Caco-2 (cell line): ENCODE measurements around the gene ZFR2. TPM values are rescaled to one million over a fixed set of nuclear protein-coding genes. Genes with fewer than 3 reads are reported as not detected.

ENCODE experiments used
- BruUV-seq: library from RNA; stranded (reverse); fragments of 400-500 nt; replicated peaks from 2 replicates; lab custom pipeline; 2021; lab: Mats Ljungman, UMichigan
- CTCF ChIA-PET: fragments of 300-600 bp; sonication (Branson Sonifier 250); formaldehyde crosslinking; loops from one replicate; lab custom pipeline; 2022; ENCODE audit warnings: antibody characterized with exemption; lab: Charles Lee
- POLR2A ChIA-PET: fragments of 300-600 bp; sonication (Branson Sonifier 250); formaldehyde crosslinking; loops from one replicate; lab custom pipeline; 2022; ENCODE audit warnings: antibody characterized with exemption; lab: Charles Lee
- DNase-seq, 2 experiments: peaks; one replicate each; pipeline versions ENCODE4 v3.0.0 to v3.0.0-alpha.2; 2020 to 2022
- H3K27me3 ChIP-seq: replicated peaks from 2 replicates; pipeline ENCODE4 v1.6.0; 2011; ENCODE audit warnings: low read length; ENCODE audit not compliant: control insufficient read depth, insufficient read depth
- H3K36me3 ChIP-seq: 2 replicates; pipeline ENCODE4 v1.5.1; 2011; ENCODE audit warnings: low read length; ENCODE audit not compliant: control insufficient read depth, insufficient read depth
- H3K4me1 ChIP-seq: fragments of 250-450 bp; sonication (Bioruptor Pico); 2 replicates; pipeline ENCODE4 v1.5.1; 2020; ENCODE audit warnings: mild to moderate bottlenecking
- H3K4me3 ChIP-seq: 2 replicates; pipeline ENCODE4 v1.5.1; 2011; ENCODE audit warnings: low read depth, mild to moderate bottlenecking, control low read depth, low read length
- H3K9me3 ChIP-seq: fragments of 250-450 bp; sonication (Bioruptor Pico); 2 replicates; pipeline ENCODE4 v1.5.1; 2020; ENCODE audit warnings: mild to moderate bottlenecking, moderate library complexity
- H3K27ac Mint-ChIP-seq: one replicate; pipeline ENCODE4 v1.8.0; 2022; ENCODE audit warnings: mixed read lengths; ENCODE audit not compliant: unreplicated experiment
- H3K27me3 Mint-ChIP-seq: one replicate; pipeline ENCODE4 v1.8.0; 2022; ENCODE audit warnings: mixed read lengths; ENCODE audit not compliant: insufficient read depth, unreplicated experiment
- H3K36me3 Mint-ChIP-seq: one replicate; pipeline ENCODE4 v1.8.0; 2022; ENCODE audit warnings: mild to moderate bottlenecking, mixed read lengths; ENCODE audit not compliant: insufficient read depth, unreplicated experiment
- H3K4me1 Mint-ChIP-seq: one replicate; pipeline ENCODE4 v1.8.0; 2022; ENCODE audit warnings: low read depth, mixed read lengths; ENCODE audit not compliant: unreplicated experiment
- H3K4me3 Mint-ChIP-seq: one replicate; pipeline ENCODE4 v1.8.0; 2022; ENCODE audit warnings: mild to moderate bottlenecking, moderate library complexity, mixed read lengths; ENCODE audit not compliant: unreplicated experiment
- H3K9me3 Mint-ChIP-seq: one replicate; pipeline ENCODE4 v1.8.0; 2022; ENCODE audit warnings: mixed read lengths; ENCODE audit not compliant: unreplicated experiment
- CTCF ChIP-seq, 2 experiments: fragments of 200-600 bp in 1 of 2; IDR thresholded peaks; 1 replicate in 1 of 2; 2 replicates in 1 of 2; pipeline versions ENCODE4 v1.5.1 to v1.8.0; 2011 to 2022; ENCODE audit warnings: antibody characterized with exemption in 1 of 2, control low read depth in 1 of 2, inconsistent platforms in 1 of 2, low read depth in 1 of 2, low read length in 1 of 2, mild to moderate bottlenecking in 1 of 2, moderate library complexity in 1 of 2; ENCODE audit not compliant: insufficient read depth in 1 of 2, severe bottlenecking in 1 of 2, unreplicated experiment in 1 of 2
- intact Hi-C: fragments of 100-400 bp; cut with micrococcal nuclease; formaldehyde crosslinking; loops from one replicate; pipeline ENCODE4 v1.10.0; 2022; ENCODE audit not compliant: unreplicated experiment
- total RNA-seq: library from RNA; stranded (reverse); gene quantifications from 2 replicates; pipeline ENCODE4 v1.2.3, GENCODE V29; 2022

ZFR2 gene
- total RNA-seq, 1 experiment from 2014 or later = not detected

DNA sequence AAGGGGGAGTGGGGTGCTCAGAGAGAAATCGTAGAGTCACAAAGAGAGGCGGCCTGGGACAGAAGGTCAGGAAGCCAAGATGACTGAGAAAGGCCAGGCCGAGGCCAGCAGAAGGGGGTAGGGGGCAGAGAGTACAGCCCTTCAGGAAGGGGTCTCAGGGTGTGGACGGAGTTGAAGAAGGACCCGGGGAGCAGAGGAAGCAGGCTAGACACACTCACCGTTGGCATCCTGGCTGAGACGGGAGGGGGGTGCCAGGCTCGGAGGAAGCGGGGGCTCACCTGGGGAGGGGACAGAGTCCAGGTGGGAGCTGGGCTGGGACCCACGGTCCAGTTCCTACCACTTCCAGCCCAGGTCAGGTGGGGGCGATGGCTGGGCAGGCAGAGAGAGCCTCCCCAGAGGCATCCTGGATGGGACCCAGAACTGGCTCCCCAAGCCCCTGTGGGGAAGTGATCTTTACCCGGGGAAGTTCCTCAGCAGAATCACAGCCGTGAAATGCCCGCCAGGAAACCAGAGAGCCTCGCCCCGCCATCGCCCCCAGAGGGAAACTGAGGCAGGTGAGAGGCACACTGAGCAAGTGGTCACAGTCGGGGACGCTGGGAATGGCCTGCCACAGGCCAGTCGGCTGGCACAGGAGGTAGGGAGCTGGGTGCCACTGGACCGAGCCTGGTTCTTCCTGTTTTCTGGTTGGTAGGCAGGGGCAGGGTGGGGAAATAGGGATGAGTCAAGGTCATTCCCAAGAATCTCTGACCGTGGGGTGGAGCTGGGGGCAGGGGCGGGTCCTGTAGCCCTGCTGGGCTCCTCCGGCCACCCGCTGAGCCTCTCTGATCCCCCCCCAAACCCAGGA is 84.0 kb downstream of the ZFR2 start:
- Mint-ChIP-seq H3K36me3 (no peaks in the 10 kb centered on the region), H3K27me3 (no peaks in the 10 kb centered on the region), H3K9me3 (peaks cover 11% of the 10 kb centered on the region), H3K4me1 (no peaks in the 10 kb centered on the region), H3K4me3 (peak overlapping the region; percentile 9), H3K27ac (no peak overlapping the region)
- H3K27me3 ChIP-seq = no peaks in the 10 kb centered on the region
- H3K4me3 ChIP-seq = no peak overlapping the region
- no peaks in the 10 kb centered on the region for H3K4me1 ChIP-seq
- no TSS peak for BruUV-seq
- ChIA-PET CTCF (no interaction called here), POLR2A (no interaction called here)
- DNase-seq = no peak
- no peaks in the 10 kb centered on the region for H3K36me3 ChIP-seq
- no peak for TF ChIP-seq CTCF (IDR thresholded peaks at IDR 0.05; ENCODE audit: insufficient read depth in 1 of 2, low read depth in 1 of 2, low read length in 1 of 2, severe bottlenecking in 1 of 2, unreplicated experiment in 1 of 2)
- peaks cover 19% of the 10 kb centered on the region; the same call in 1 of the 2 replicates for H3K9me3 ChIP-seq
- intact Hi-C loops = no loop called here

GRCh38 chr19:3783660-3784584 is 84.9 kb downstream of the ZFR2 start:
- POLR2A ChIA-PET = interaction anchor here (0.8 kb wide), 1 partner anchor 21 kb away, joined by 3 read pairs; no protein-coding TSS in a partner anchor

More at GRCh38 chr19:3783660-3784584, 84.9 kb downstream of the ZFR2 start:
- Mint-ChIP-seq H3K4me1 (no peaks in the 10 kb centered on the region), H3K4me3 (peak overlapping the region; percentile 9), H3K27me3 (no peaks in the 10 kb centered on the region), H3K9me3 (peaks cover 11% of the 10 kb centered on the region), H3K27ac (no peak overlapping the region), H3K36me3 (no peaks in the 10 kb centered on the region)
- intact Hi-C loops = no loop called here
- no TSS peak for BruUV-seq
- peak in 1 of 2 experiments; percentile 40 for DNase-seq
- Histone ChIP-seq H3K4me3 (no peak overlapping the region), H3K27me3 (no peaks in the 10 kb centered on the region), H3K4me1 (no peaks in the 10 kb centered on the region), H3K9me3 (peaks cover 19% of the 10 kb centered on the region; the same call in 1 of the 2 replicates), H3K36me3 (no peaks in the 10 kb centered on the region)
- no peak for TF ChIP-seq CTCF (IDR thresholded peaks at IDR 0.05; ENCODE audit: insufficient read depth in 1 of 2, low read depth in 1 of 2, low read length in 1 of 2, severe bottlenecking in 1 of 2, unreplicated experiment in 1 of 2)
- CTCF ChIA-PET = interaction anchor here (1.2 kb wide), 1 partner anchor 21 kb away, joined by 4 read pairs; the partner anchor contains the start of gene MRPL54
